HG02678 (cell line): Measurements from ENCODE around the gene IMMP2L.

Experiments used
- ATAC-seq: cut with Tn5 transposase; IDR thresholded peaks from one replicate; pipeline ENCODE4 v1.9.1; 2021; ENCODE audit warnings: mild to moderate bottlenecking, moderate library complexity; ENCODE audit not compliant: unreplicated experiment

Gene IMMP2L

GRCh38 chr7:111012149-111012548 lies 550.1 kb downstream of the IMMP2L start:
- no peak for ATAC-seq

DNA sequence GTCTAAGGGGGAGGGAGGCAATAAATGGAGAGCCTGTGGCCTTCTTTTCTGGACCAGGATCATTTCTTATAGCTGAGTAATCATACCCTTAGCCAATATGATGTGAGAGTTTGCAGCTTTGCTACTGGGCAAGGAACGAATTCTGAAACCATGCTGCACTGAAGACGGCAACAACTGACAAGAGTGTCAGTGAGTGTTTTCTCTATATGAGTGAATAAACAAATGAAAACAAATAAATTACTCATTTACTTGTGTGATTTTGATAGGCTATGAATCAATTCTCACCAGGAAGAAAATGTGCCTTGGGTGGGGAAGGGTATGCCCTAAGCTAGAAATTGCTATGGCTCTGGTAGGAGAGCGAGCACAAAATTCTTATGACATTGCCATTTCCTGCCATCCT lies 550.8 kb downstream of the IMMP2L start:
- no peak for ATAC-seq

DNA sequence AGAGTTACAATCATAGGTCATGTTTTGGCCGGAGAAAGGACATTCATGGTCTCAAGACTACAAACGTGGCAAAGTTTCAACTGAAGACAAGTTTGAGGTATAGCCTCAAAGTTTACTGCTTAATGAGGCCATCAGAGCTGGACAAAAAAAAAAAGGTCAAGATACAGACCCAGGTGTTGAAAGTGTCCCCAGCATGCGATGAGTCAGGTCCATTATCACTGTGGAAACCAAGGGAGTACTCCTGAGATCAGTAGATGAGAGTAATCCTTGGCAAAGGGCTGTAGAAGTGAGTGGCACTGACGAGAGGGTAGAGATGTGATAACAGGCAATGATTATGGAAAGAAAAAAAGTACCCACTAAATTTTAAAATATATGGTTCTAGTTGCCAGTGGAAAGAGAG lies 551.5 kb downstream of the IMMP2L start:
- ATAC-seq = no peak

- no peak for ATAC-seq
Observed at GRCh38 chr7:111009526-111010040, 552.7 kb downstream of the IMMP2L start.

DNA sequence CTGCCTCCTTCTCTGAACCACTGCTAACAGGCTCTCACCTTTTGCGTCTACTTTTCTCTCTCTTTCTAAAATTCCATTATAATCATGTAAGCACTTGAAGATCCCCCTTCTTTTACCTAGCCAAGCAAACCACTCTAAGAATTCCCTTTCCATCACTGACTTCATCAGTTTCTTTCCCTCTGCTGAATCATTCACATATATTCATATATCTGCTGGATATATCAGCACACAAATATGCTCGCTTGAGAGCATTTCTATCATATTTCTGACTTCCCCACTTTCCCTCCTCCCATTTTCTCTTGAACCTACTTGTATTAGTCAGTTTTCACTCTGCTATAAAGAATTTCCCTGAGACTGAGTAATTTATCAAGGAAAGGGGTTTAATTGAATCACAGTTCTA lies 555.6 kb downstream of the IMMP2L start:
- no peak for ATAC-seq

- ATAC-seq = no peak
Observed at GRCh38 chr7:111006040-111006439, 556.3 kb downstream of the IMMP2L start.

DNA sequence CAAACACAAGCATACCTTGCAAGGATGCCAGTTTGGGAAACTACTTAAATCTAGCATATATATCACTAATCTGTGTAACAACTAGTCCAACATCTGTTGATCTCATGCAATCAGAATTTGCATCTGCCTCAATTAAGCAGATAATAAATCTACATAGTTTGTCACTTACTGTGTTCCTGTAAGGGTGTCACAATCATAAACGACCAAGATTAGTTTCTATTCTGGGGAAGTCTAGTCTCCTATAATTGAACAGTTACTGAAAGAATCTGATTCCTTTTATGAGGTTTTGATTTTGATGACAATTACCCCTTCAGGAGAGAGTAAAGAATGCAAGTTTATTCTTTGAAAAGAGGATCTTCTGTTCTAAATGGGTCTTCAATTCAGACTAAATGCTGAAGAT lies 556.8 kb downstream of the IMMP2L start:
- ATAC-seq = no peak

GRCh38 chr7:111004310-111004901 lies 557.9 kb downstream of the IMMP2L start:
- ATAC-seq = no peak

DNA sequence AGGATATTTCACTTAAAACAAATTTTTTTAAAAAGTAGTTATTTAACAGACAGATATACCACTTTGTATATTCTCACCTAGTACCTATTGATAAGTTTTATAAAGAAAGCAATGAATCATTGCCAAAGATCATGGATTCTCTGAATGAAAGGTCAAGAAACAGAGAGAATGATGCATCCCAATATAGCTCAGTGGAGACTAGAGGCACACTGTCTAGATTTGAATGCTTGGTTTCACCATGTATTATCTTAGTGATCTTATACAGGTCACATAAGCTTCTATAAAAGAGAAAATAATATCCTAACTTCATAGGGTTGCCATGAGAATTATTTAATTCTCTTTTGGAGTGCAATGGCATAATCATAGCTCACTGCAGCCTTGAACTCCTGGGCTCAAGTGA lies 558.4 kb downstream of the IMMP2L start:
- ATAC-seq = no peak

DNA sequence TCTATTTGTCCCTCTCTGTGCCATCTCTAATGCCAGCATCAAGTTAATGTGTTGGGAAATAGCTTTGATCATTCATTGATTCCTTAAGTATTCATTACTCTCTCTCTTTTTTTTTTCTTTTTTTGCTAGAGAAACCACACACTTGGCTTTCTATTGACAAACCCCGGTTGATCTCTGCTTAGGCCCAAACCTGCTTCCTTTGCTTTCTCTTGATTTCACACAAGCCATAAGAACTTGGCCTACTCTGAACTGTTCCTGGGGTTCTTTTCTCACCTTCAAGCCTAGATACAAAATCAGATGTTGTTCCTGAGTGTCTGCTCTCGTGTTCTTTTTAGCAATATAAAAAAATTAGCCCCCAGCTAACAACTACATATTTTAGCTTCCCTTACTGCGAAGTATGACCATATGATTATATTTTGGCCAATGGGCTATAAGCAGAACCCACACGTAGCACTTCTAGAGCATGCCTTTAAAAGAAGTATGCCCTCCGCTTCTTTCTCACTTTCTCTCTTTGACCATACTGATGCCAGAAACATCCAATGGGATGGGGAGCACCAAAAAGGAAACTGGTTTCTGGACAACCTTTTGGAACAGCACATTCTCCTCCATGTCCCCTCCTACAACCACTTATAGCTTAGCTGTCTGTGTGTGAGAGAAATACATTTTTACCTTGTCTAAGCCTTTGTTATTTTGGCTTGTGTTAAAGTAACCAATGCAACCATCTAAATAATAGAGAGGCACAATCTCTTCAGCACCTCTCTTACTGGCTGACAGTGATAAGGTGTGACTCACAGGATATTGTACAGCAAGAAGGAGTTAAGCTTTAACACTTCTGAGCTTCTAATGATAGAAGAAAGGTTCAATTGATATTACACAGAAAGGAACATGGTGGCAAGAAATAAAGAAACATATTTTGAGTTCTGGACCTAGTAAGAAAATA lies 568.0 kb downstream of the IMMP2L start:
- no peak for ATAC-seq

DNA sequence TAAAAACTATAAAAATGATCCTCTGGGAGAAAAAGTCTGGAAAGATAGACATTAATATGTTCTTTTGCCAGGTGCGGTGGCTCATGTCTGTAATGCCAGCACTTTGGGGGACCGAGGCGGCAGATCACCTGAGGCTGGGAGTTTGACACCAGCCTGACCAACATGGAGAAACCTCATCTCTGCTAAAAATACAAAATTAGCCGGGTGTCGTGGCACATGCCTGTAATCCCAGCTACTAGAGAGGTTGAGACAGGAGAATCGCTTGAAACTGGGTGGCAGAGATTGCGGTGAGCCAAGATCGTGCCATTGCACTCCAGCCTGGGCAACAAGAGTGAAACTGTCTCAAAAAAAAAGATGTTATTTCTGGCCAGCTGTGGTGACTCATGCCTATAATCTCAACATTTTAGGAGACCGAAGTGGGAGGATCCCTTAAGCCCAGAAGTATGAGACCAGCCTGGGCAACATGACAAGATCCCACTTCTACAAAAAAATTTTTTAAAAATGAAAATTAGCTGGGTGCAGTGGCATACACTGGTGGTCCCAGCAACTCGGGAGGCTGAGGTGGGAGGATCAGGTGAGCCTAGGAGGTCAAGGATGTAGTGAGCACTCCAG lies 573.3 kb downstream of the IMMP2L start:
- ATAC-seq = no peak

DNA sequence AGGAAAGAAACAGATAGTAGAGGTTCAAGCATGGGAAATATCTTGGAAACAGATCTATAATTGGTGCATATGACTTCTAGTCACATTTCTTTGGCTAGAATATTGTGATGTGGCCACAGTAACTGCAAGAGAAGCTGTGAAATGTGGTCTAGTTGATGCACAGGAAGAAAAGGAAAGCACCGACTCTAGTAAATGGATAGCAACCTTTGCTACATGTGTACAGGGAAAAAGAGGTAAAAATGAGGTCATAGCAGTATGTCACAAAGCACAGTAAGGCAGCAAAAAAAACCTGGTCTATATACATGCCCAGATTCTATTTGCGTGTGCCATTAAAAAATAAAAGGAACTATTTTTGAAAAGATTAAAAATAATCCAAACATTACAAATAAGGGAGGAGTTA lies 573.9 kb downstream of the IMMP2L start:
- no peak for ATAC-seq

DNA sequence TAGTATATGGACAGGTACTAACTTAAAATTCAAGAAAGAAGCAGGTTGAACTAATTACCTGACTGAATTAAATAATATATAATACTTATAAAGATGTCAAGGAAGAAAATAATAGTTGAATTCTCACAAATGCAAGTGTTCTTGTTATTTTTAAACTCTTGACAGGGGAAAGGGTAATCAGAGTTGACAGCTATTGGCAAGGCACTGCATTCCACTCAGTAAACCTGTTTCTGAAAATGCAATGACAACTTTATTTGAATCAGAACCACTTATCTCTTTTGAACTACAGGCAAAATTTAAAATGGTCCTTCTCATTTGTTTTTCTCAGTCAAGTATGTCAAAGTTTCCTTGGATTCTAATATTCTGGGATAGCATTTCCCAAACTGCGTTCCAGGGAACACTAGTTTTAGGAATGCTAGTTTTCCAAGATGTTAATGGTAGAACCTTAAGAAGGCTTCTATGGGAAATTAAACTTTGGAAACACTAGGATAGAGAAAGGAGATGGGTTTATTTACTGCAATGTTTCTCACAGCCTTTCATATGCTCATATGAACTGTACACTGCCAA lies 575.1 kb downstream of the IMMP2L start:
- no peak for ATAC-seq

- ATAC-seq = no peak
Observed at GRCh38 chr7:110983822-110984456, 578.4 kb downstream of the IMMP2L start.

GRCh38 chr7:110977127-110977737 lies 585.1 kb downstream of the IMMP2L start:
- ATAC-seq = no peak

DNA sequence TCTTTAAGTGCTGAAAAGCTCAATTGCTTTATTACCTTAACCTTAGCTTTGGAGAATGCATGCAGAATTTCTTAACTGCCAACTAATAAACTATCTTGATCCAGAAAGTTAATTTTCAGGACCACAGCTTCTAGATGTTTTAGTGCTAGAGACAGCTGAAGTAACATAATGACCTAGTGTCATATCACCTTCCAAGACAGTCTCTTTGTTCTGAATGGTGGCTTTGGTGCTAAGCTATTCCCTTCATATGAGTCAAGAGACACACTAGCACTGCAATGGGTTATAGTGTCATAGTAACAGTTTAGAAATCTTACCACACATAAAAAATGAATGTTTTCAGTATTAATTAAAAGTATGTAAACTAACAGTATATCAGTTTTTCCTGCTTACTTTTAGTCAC lies 586.8 kb downstream of the IMMP2L start:
- ATAC-seq = no peak

- ATAC-seq = no peak
Observed at GRCh38 chr7:110974441-110974840, 587.9 kb downstream of the IMMP2L start.

DNA sequence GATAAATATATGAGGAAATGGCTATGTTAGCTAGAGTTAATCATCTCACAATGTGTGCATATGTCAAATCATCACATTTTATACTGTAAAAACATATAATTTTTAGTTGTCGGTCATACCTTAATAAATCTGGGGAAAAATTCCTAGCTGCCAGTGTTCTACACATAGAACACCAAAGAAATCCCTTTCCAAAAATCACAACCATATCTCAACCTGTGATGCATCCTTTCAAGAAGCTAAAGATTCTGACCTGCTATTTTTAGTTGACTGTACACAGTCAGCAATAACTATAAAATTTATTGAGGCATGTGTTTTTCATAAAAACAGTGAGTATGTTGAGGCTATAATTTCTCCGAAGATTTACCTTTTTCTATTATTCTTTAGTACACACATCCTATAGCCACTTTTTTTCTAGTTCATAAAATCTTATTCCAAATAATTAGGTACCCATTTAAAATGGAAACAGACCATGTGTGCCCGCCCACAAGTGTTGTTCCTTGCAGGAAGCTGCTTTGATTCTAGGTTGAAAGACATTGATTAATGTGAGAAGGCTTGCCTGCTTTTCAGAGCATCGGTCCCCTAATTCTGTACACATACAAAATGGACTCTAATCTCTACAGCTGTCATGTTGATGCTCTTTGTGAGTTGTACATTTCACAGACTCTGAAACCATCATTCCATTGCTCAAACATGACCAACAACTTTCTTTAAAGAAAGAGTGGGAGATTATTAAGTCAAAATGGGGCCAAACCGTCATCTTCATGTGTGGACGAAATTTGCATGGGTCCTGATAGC lies 588.9 kb downstream of the IMMP2L start:
- ATAC-seq = no peak

DNA sequence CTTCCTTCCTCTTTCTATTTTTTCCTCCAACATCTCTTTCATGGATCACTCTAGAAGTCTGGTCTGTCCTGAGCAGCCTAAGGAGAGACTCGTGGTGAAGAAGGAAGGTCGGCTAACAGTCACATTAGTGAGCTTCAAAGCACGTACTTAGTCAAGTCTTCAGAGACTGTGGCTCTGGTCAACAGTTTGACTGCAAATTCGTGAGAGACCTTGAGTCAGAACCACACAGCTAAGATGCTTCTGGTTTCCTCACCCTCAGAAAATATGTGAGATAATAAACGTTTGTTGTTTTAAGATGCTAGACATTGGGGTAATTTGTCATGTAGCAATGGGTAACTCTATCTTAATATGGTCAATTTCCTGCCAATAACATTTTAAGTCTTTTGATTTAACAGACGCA lies 597.5 kb downstream of the IMMP2L start:
- ATAC-seq = no peak

GRCh38 chr7:110962826-110963225 lies 599.5 kb downstream of the IMMP2L start:
- no peak for ATAC-seq
